GM18508 (cell line): ENCODE data around the gene FBLN1.
"Not testable (repeated sequence)": the region's sequence is repeated elsewhere in the genome, so short reads cannot be mapped to it uniquely, and the experiment has no call there.

Experiments used
- ATAC-seq: cut with Tn5 transposase; IDR thresholded peaks from one replicate; pipeline ENCODE4 v1.9.1; 2021; ENCODE audit warnings: moderate number of reproducible peaks; ENCODE audit not compliant: insufficient read depth, unreplicated experiment

FBLN1 gene, protein sequence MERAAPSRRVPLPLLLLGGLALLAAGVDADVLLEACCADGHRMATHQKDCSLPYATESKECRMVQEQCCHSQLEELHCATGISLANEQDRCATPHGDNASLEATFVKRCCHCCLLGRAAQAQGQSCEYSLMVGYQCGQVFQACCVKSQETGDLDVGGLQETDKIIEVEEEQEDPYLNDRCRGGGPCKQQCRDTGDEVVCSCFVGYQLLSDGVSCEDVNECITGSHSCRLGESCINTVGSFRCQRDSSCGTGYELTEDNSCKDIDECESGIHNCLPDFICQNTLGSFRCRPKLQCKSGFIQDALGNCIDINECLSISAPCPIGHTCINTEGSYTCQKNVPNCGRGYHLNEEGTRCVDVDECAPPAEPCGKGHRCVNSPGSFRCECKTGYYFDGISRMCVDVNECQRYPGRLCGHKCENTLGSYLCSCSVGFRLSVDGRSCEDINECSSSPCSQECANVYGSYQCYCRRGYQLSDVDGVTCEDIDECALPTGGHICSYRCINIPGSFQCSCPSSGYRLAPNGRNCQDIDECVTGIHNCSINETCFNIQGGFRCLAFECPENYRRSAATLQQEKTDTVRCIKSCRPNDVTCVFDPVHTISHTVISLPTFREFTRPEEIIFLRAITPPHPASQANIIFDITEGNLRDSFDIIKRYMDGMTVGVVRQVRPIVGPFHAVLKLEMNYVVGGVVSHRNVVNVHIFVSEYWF

DNA sequence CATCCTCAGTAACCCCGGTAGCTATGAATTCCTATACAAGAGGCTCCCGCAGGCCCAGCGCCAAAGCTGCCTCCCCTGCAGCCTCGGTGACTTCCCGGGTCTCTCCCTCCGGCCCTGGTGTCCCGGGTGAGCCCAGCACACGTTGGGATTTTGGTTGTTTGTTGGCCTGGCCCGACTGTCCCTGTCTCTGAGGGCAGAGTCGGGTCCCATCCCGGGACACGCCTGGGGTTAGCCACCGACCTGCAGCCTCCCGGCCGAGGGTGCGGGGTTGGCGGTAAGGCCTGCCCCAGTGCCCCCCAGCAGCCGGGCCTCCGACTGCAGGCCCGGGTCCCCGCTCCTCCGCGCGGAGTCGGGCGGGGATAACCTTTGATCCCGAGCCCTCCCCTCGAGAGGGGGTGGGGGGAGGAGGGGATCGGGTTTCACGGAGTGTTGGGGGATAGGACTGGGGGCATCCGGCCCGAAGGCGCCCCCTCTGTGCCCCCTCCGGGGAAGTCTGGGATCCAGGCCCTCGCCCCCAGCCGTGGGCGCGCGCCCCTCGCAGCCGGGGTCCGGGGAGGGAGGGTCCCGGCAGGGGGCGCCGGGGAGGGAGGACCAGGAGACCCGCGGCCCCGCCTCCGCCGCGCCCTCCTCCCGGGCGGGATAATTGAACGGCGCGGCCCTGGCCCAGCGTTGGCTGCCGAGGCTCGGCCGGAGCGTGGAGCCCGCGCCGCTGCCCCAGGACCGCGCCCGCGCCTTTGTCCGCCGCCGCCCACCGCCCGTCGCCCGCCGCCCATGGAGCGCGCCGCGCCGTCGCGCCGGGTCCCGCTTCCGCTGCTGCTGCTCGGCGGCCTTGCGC is at the start of gene FBLN1:
Gene FBLN1 (plus strand): TSS at position 669 of the 835 bp plus-strand sequence. CDS start 103 bp downstream, at position 772.
- ATAC-seq, result no peak

DNA sequence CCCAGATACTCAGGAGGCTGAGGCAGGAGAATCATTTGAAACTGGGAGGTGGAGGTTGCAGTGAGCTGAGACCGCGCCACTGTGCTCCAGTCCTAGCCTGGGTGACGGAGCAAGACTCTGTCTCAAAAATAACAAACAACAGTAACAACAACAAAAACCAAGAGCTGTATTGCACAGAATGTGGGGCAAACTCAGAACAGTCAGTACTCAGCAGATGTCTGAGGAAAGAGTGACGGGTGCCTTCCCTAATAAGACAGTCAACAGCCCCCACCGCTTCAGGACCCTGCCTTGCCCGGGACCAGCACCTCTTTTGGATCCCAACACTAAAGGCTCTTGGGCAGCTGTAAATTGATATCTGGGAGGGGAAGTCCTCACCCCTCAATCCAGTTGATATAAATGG is 48.9 kb upstream of the FBLN1 start:
- no peak for ATAC-seq

DNA sequence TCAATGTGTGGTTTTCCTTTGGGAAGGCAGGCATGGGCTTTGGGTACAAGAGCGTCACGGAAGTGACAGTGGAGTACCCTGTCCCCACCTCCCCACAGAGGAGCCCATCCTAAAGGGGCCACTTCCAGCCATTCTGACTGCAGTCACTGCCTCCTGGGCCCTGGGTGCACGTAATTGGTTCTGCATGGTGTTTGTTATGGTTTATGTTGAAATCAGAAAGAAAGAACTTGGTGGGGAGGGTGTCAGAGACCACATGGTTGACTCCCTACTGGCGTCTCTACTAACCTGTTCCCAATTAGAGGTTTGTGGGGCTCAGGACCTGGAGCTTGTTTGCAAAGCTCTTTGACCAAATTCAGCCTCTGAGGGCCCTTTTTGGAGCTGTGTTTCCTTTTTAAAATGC is 48.4 kb upstream of the FBLN1 start:
- ATAC-seq, result no peak

DNA sequence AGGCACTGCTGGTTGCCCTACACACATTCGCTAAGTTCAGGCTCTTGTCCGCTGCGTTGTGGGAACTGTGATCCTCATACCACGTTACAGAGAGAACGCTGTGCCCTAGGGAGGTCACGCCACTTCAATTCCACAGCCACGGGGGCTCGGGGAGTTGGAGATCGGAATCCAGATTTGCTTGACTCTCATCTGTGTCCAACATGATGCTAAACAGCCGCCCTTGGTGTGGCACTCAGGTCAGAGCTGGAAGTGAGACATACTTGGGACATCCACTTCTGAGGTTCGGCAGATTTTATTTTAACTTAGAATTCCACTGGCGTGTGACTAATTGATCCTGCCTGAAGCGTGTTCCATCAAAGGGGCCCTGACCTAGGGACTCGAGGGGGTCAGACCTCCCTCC is 47.5 kb upstream of the FBLN1 start:
- no peak for ATAC-seq

DNA sequence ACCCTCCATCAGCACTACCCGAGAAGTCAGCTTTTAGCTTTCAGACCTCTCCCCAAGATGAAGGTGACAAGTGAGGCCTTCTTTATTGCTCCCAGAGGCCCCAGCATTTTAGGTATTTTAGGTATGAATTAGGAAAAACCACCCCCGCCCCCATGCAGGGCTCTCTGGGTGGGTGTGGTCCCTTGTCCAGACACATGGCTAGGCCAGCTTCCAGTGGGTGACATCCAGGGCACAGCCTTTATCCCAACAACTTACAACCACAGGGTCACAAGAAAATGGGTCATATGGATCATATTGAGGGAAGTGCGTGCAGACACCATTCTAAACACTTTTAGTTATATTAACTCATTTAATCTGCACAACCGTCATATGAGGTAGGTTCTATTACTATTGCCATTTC is 47.1 kb upstream of the FBLN1 start:
- no peak for ATAC-seq

DNA sequence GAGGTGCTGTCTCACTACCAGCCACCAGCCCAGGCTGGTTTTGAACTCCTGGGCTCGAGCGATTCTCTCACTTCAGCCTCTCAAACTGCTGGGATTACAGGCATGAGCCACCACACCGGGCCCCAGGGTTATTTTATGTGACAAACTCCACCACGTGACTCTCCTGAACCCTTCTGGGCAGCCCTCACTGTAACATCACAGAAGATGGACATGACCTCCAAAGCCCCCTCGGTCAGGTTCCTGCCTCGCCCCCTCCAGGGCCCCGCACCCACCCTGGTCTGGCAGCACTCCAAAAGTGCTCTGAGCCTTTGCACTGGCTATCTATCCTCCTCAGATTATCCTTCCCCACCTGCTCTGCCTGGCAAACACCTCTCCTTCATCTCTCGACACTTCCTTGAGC is 45.9 kb upstream of the FBLN1 start:
- ATAC-seq, result no peak

DNA sequence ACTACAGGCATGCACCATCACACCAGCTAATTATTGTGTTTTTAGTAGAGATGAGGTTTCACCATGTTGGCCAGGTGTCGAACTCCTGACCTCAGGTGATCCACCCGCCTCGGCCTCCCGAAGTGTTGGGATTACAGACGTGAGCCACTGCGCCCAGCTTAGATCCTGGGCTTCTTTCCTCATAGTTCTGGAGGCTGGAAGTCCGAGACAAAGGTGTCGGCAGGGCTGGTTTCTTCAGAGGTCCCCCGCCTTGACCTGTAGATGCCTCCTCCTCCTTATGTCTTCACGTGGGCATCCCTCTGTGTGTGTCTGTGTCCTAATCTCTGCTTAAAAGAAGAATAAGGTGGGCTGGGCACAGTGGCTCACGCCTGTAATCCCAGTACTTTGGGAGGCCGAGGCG is 44.2 kb upstream of the FBLN1 start:
- ATAC-seq, result no peak

DNA sequence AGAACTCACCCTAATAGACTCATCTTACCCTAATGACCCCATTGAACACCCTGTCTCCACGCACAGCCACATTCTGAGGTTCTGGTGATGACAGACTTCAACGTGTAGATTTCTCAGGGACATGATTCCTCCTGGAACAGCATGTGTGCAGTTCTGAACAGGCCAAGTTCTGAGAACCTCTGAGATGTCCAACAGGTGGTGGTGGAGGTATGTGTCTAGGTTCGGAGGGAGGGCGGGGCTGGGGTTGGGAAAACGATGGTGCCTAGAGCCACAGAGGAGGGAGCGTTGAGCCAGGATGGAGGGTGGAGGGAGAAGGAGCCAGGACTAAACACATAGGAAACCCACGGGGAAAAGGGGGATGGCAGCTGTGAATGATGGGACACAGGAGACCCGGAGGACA is 43.4 kb upstream of the FBLN1 start:
- no peak for ATAC-seq

DNA sequence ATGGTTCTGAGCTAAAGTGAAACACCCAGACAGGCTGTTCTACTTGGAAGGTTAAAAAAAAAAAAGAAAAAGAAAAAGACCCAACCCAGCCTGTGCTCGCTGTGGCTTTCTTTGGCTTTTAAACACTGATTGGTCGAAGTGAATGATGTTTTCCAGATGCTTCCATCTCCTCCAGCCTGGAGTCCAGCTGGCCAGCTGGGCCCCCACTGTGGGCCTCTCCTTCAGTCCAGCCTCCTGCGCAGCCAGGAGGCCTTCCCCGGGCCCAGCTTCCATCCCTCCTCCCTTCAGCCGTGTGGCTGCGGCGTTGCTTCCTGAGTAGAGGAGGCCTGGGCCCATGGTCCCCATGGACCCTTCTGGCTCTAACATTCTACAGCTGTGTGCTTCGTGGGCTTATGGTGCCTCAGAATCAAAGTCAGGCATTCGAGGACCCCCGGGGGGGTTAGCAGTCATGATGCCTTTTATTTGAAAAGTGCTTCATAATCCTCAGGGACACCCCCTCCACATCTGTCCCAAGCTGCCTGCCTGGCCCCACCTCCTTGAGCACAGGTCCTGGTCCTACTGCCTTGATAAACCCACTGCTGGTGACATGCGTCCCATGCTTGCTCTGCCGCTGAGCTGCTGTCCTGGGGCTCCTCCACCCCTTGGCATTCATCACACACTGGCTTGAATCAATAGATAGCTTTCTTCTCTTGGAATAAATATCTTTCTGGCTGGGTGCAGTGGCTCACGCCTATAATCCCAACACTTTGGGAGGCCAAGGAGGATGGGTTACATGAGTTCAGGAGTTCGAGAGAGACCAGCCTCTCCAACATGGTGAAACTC is 42.2 kb upstream of the FBLN1 start:
- no peak for ATAC-seq

DNA sequence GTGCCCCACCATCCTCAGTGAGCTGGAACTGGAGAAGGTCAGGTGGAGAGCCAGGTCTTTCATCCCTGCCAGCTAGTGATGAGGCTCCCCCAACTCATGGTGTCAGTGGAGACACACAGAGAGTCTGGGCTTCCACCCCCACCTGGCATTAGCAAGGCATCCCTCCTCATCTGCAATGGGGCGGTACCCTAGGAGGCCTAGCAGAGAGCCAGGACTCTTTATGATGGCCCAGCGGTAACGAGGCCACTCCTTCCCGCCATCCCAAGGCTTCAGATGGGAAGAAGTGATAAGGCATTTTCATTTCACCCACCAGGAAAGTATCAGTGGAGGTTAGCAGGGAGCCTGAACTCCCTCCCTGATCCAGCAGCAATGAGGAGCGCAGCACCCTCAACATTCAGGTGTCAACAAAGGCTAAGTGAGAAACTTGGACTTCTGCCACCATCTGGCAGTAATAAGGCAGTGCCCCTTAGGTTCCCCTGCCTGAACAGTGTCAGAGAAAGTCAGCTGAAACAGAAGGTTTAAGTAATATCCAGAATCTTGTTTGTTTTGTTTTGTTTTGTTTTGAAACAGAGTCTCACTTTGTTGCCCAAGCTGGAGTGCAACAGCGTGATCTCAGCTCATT is 40.5 kb upstream of the FBLN1 start:
- ATAC-seq, result no peak

DNA sequence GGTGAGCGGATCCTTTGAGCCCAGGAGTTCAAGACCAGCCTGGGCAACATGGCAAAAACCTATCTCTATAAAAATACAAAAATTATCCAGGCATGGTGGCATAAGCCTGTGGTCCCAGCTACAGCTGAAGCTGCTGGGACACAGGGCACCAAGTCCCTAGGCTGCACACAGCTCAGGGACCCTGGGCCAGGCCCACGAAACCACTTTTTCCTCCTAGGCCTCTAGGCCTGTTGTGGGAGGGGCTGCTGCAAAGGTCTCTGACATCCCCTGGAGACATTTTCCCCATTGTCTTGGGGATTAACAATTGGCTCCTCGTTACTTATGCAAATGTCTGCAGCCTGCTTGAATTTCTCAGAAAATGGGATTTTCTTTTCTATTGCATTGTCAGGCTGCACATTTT is 39.0 kb upstream of the FBLN1 start:
- not testable (repeated sequence) for ATAC-seq

DNA sequence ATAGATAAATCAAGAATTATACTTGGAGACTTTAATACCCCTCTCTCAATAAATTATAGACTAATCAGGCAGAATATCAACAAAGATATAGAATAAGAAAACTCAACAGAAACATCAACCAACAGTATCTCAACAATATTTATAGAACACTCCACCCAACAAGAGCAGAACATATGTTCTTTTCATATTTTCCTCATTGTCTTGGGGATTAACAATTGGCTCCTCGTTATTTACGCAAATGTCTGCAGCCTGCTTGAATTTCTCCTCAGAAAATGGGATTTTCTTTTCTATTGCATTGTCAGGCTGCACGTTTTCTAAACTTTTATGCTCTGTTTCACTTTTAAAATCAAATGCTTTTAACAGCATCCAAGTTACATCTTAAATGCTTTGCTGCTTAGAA is 37.0 kb upstream of the FBLN1 start:
- ATAC-seq, result no peak

DNA sequence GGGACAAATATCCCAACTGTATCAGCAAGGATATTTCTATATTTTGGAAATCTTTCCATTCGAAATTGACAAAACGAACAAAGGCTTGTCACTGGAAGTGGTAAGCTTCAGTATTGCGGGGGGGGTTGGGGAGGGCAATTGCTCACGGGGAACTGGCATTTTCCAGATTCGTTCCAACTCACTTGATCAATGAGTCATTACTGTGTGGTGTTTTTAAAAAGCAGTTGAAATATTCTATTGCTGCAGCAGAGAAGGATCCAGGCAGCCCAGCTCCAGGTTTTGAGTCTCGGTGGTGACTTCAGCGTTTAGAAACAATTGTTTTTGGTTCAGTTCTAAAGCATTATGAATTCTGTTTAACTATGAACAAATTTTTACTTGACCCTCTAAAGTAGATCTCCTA is 33.8 kb upstream of the FBLN1 start:
- no peak for ATAC-seq

DNA sequence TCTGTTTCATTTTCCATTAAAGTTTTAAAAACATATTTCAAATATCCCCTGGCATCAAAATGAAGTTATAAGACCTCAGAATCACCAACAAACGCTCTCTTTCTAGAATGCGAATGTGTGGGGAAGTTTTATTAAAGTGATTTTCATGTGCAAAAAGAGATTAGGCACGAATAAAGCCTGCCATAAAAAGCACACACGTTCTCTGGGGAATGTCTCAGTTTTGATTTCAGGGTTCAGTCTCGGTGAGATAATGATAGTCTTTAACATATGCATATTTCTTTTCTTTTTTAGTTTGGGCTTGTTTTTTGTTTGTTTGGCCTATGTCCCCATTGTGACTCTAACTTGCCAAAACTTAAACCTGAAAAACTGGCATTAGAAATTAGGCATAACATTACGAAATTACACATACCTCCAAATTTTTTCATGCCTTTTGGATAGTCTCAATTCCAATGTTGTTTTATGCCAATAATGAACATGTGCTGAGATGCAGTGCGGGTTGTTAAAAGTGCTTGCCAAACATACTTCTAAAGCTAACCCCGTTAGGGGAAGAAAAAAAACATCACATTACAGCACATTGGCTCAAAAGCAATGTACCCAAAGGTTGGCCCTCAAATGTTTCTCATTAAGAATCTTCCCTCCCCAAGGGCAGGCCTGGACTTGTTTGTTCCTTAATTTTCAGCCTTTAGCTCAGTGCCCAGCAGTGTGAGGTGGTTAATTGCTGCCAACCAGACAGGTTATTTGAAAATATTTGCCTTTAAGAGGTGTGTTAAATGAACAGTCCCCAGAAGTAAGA is 33.2 kb upstream of the FBLN1 start:
- no peak for ATAC-seq

DNA sequence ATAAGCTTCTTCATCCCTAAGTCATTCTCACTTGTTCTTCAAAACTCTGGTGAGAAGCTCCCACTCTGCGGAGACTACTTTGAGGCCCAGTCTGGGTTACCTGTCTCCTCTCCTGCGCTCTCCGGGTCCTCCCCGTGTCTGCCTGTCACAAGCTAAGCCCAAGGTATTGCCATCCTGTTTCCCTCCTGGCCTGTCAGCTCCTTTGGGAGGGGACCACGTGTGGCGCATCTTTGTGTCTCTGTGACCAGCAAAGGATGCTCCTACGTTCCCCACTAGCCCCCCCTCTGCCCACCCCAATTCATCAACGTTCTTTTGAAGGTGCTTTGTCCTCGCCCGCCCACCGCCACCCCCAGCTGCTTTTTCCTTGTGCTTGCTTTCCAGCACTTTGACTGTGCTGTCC is 31.8 kb upstream of the FBLN1 start:
- ATAC-seq, result no peak

DNA sequence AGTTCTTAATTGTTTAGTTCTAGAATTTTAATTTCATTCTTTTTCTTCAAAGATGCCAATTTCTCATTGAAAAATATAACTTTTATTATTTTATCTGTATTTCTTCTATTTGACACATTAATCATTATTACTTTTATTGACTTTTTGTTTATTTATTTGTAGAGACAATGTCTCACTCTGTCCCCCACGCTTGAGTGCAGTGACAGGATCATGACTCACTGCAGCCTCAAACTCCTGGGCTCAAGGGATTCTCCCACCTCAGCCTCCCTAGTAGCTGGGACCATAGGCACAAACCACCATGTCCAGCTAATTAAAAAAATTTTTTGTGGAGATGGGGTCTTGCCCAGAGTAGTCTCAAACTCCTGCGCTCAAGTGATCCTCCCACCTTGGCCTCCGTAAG is 30.3 kb upstream of the FBLN1 start:
- no peak for ATAC-seq

DNA sequence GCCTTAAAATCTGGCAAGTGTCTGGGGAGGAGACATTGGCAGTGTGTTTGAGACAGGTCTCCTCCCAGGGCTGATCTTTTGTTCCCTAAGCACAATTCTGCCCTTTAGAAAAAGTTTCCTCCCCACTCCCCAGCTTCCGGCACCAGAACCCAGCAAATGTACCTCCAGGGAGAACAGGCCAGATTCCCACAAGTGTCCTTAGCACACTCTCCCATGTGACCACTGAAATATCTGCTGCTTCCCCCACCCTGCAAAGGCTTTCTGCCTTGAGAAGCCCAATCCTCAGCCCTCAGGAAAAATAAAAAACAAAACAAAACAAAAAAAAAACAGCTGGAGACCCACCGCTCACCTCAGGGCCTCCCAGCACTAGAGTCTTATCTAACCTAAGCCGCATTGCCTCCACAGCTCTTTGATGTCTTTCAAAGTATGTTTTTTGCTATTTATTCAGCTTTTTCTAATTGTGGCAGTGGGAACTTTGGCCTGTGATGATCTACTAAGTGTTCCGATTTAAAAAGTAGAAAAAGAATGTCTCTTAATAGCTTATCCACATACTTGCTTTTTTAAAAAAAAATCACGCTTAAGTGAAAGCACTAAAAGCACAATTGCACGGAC is 29.0 kb upstream of the FBLN1 start:
- no peak for ATAC-seq

DNA sequence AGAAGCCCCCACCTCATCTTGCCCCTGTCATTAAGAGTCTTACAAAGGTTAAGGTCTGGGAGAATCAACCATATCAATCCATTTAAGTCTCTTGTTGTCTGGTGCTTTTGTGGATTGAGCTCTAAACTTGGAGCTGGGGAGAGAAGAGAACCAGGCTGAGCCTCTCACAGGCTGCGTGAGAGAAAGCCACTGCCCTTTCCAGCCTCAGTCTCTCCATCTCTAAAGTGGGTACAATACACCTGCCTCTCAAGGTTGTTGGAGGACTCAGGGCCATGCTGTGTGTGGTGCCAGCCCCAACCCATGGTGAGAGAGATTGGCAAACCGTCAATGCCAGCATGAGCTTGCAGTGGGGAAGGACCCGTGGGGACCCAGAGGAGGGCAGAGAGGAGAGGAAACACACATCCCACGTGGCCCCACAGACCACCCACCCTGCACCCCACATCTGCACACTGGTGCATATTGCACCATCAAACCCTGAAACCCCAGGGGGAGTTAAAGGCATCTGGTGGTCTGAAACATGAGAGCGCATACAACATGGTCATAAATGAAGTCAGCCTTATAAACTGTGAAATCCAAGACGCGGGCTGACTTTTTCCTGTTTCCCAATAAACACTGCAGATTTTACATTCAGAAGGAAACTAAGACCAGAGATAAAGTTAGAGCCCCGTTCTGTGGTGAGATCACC is 27.5 kb upstream of the FBLN1 start:
- ATAC-seq, result no peak
